Muscle layer of colon (tissue), 2 donors: ENCODE results near the gene LRRC4C.

Source experiments
- H3K27ac ChIP-seq: one replicate; pipeline ENCODE4 v1.7.0; 2013; ENCODE audit warnings: low read depth, mild to moderate bottlenecking, low read length, moderate library complexity
- H3K27me3 ChIP-seq, 2 donors: one replicate each; pipeline ENCODE4 v1.7.0; 2013; ENCODE audit warnings: low read length in 2 of 2, mild to moderate bottlenecking in 2 of 2; ENCODE audit not compliant: insufficient read depth in 2 of 2, control insufficient read depth in 1 of 2
- H3K36me3 ChIP-seq: one replicate; pipeline ENCODE4 v1.7.0; 2013; ENCODE audit warnings: mild to moderate bottlenecking, low read length; ENCODE audit not compliant: insufficient read depth
- H3K4me1 ChIP-seq: one replicate; pipeline ENCODE4 v1.7.0; 2013; ENCODE audit warnings: mild to moderate bottlenecking, low read length; ENCODE audit not compliant: insufficient read depth
- H3K4me3 ChIP-seq, 2 donors: one replicate each; pipeline ENCODE4 v1.7.0; 2013; ENCODE audit warnings: low read length in 2 of 2, low read depth in 1 of 2, mild to moderate bottlenecking in 1 of 2, moderate library complexity in 1 of 2
- H3K9ac ChIP-seq: one replicate; pipeline ENCODE4 v1.7.0; 2013; ENCODE audit warnings: low read length
- H3K9me3 ChIP-seq: one replicate; pipeline ENCODE4 v1.7.0; 2013; ENCODE audit warnings: mild to moderate bottlenecking, low read length
- donor health status: abdominal sarcoma.
- donor health status: Adenocarcinoma of cecum.

Gene LRRC4C

GRCh38 chr11:41113160-41113559 lies 346.3 kb downstream of the LRRC4C start:
- Histone ChIP-seq H3K9ac (no peak overlapping the region), H3K27me3 (no peaks in the 10 kb centered on the region), H3K27ac (no peak overlapping the region), H3K4me3 (no peak overlapping the region), H3K4me1 (no peaks in the 10 kb centered on the region), H3K9me3 (no peaks in the 10 kb centered on the region), H3K36me3 (no peaks in the 10 kb centered on the region)

- H3K9ac ChIP-seq, result no peak overlapping the region
- H3K36me3 ChIP-seq, result no peaks in the 10 kb centered on the region
Observed at GRCh38 chr11:41110527-41110926, 348.9 kb downstream of the LRRC4C start.

GRCh38 chr11:41102471-41102870 lies 357.0 kb downstream of the LRRC4C start:
- Histone ChIP-seq H3K9me3 (no peaks in the 10 kb centered on the region), H3K4me1 (no peaks in the 10 kb centered on the region), H3K27me3 (no peaks in the 10 kb centered on the region), H3K36me3 (no peaks in the 10 kb centered on the region), H3K9ac (no peak overlapping the region), H3K4me3 (no peak overlapping the region), H3K27ac (no peak overlapping the region)

More at GRCh38 chr11:41110527-41110926, 348.9 kb downstream of the LRRC4C start:
- no peak overlapping the region for H3K4me3 ChIP-seq
- H3K27ac ChIP-seq, result no peak overlapping the region
- no peaks in the 10 kb centered on the region for H3K27me3 ChIP-seq
- no peaks in the 10 kb centered on the region for H3K4me1 ChIP-seq
- H3K9me3 ChIP-seq, result no peaks in the 10 kb centered on the region

- no peak overlapping the region for H3K4me3 ChIP-seq
- no peaks in the 10 kb centered on the region for H3K27me3 ChIP-seq
- H3K9ac ChIP-seq, result no peak overlapping the region
- H3K27ac ChIP-seq, result no peak overlapping the region
- H3K36me3 ChIP-seq, result no peaks in the 10 kb centered on the region
- H3K4me1 ChIP-seq, result no peaks in the 10 kb centered on the region
- H3K9me3 ChIP-seq, result no peaks in the 10 kb centered on the region
Observed at GRCh38 chr11:41099654-41100053, 359.8 kb downstream of the LRRC4C start.

- H3K4me1 ChIP-seq, result no peaks in the 10 kb centered on the region
- no peaks in the 10 kb centered on the region for H3K27me3 ChIP-seq
- H3K36me3 ChIP-seq, result no peaks in the 10 kb centered on the region
- no peak overlapping the region for H3K9ac ChIP-seq
- H3K27ac ChIP-seq, result no peak overlapping the region
- no peak overlapping the region for H3K4me3 ChIP-seq
- no peaks in the 10 kb centered on the region for H3K9me3 ChIP-seq
Observed at GRCh38 chr11:41085123-41085522, 374.3 kb downstream of the LRRC4C start.

GRCh38 chr11:41081756-41082285 lies 377.6 kb downstream of the LRRC4C start:
- H3K27me3 ChIP-seq, result no peaks in the 10 kb centered on the region
- H3K4me1 ChIP-seq, result no peaks in the 10 kb centered on the region
- H3K36me3 ChIP-seq, result no peaks in the 10 kb centered on the region
- H3K9ac ChIP-seq, result no peak overlapping the region
- H3K27ac ChIP-seq, result no peak overlapping the region
- H3K4me3 ChIP-seq, result no peak overlapping the region
- no peaks in the 10 kb centered on the region for H3K9me3 ChIP-seq

GRCh38 chr11:41074318-41074717 lies 385.1 kb downstream of the LRRC4C start:
- Histone ChIP-seq H3K4me3 (no peak overlapping the region), H3K27ac (no peak overlapping the region), H3K9me3 (no peaks in the 10 kb centered on the region), H3K9ac (no peak overlapping the region), H3K27me3 (no peaks in the 10 kb centered on the region), H3K4me1 (no peaks in the 10 kb centered on the region), H3K36me3 (no peaks in the 10 kb centered on the region)

GRCh38 chr11:41065432-41065831 lies 394.0 kb downstream of the LRRC4C start:
- Histone ChIP-seq H3K9me3 (no peaks in the 10 kb centered on the region), H3K27me3 (no peaks in the 10 kb centered on the region), H3K9ac (no peak overlapping the region), H3K4me1 (no peaks in the 10 kb centered on the region), H3K36me3 (no peaks in the 10 kb centered on the region), H3K27ac (no peak overlapping the region), H3K4me3 (no peak overlapping the region)

- Histone ChIP-seq H3K27ac (no peak overlapping the region), H3K9ac (no peak overlapping the region), H3K27me3 (no peaks in the 10 kb centered on the region), H3K9me3 (no peaks in the 10 kb centered on the region), H3K4me1 (no peaks in the 10 kb centered on the region), H3K4me3 (no peak overlapping the region), H3K36me3 (no peaks in the 10 kb centered on the region)
Observed at GRCh38 chr11:41058138-41058537, 401.3 kb downstream of the LRRC4C start.

GRCh38 chr11:41056892-41057569 lies 402.4 kb downstream of the LRRC4C start:
- Histone ChIP-seq H3K27ac (no peak overlapping the region), H3K27me3 (no peaks in the 10 kb centered on the region), H3K36me3 (no peaks in the 10 kb centered on the region), H3K4me3 (no peak overlapping the region), H3K9ac (no peak overlapping the region), H3K9me3 (no peaks in the 10 kb centered on the region), H3K4me1 (no peaks in the 10 kb centered on the region)

GRCh38 chr11:41053894-41054293 lies 405.6 kb downstream of the LRRC4C start:
- H3K4me3 ChIP-seq, result no peak overlapping the region
- no peak overlapping the region for H3K9ac ChIP-seq
- H3K4me1 ChIP-seq, result no peaks in the 10 kb centered on the region

More at GRCh38 chr11:41053894-41054293, 405.6 kb downstream of the LRRC4C start:
- no peaks in the 10 kb centered on the region for H3K36me3 ChIP-seq
- H3K27ac ChIP-seq, result no peak overlapping the region
- no peaks in the 10 kb centered on the region for H3K9me3 ChIP-seq
- H3K27me3 ChIP-seq, result no peaks in the 10 kb centered on the region
